ENCODE data around the gene PIP4K2A. TPM values are rescaled to one million over a fixed set of nuclear protein-coding genes. Genes with fewer than 3 reads are reported as not detected.
A peak's percentile ranks its signal among the peaks of the same experiment; 100 is the strongest.

PIP4K2A gene
- total RNA-seq, 6 experiments from 2014 or later, result 8.1 to 27.6 (median 12.0) TPM

DNA sequence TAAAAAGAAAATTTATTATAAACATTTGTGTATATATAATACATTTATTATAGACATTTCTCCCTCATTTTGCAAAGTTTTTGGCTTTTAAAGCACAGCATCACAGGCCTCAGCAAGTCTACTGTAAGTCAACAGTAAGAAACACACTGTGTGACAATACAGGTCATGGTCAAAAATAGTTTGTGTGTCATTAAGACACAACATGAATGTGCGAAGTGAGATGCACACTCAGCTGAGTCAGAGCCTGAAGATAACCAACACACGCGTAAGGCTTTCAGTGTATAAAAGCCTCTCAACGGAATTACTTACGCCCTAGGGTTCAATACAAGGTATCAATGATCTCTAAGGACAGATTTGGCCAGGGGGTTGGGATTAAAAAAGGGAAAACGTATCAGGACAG lies 157.6 kb downstream of the PIP4K2A start:
- DNase-seq (no peak), ATAC-seq (no peak)
- H3K4me1 ChIP-seq, result peaks cover 0 to 11% (median 0%) of the 10 kb centered on the region in 4 donors
- no peak overlapping the region for H3K4me3 ChIP-seq
- intact Hi-C loops (cut with DNase I), result no loop called here
- H3K27me3 ChIP-seq, result no peaks in the 10 kb centered on the region
- no peaks in the 10 kb centered on the region for H3K9me3 ChIP-seq
- 93% methylated on average over 6 of the region's 6 CpGs for WGBS (ENCODE audit: insufficient coverage, low coverage, low lambda C conversion rate, missing lambda C conversion rate)
- H3K27ac ChIP-seq, result no peak overlapping the region
- no peak for TF ChIP-seq POLR2A (IDR thresholded peaks at IDR 0.05)
- no peaks in the 10 kb centered on the region for H3K36me3 ChIP-seq

DNA sequence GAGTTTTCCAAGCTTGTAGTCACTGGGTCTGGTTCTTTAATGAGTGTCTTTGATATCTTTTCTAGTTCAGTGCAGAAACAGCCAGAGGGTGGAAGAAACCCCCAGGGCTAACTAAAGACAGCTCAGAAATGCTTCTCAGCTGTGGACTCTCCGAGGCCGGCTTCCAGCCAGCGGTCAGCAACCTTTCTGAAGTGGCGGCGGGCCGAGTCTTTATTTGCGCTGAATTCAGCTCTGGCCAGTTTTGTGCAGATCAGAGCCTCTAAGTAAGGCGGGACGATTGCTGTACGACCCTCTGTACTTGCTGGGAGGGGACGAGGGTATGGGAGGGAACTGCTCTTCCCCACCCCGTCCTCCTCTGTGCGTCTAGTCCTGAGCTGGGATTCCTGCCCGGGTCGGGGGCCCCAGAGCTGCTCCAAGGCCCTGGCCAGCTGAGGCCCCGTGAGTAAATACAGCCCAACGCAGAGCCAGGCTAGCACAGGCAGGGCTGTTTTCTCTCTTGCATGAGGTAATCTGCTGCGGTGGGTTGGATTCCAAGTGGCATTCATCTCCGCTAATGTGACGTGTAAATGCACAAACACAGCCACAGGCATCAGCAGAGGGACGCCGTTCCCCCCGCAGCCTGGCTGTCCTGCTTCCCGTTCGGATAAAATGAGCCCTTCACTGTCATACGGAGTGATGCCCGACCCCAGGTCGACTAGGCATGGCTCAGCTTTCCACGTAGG lies 159.8 kb downstream of the PIP4K2A start:
- Histone ChIP-seq H3K4me1 (peaks cover 0 to 11% (median 0%) of the 10 kb centered on the region in 4 donors), H3K4me3 (peak overlapping the region; percentile 2 to 41 (median 31)), H3K27ac (peak overlapping the region in 2 of 3 donors; percentile 72 to 78), H3K36me3 (peaks cover 0 to 7% (median 0%) of the 10 kb centered on the region in 4 donors), H3K9me3 (no peaks in the 10 kb centered on the region), H3K27me3 (no peaks in the 10 kb centered on the region)
- ATAC-seq (peak; percentile 96 to 98 (median 97)), DNase-seq (peak; percentile 66 to 85 (median 80))
- intact Hi-C loops (cut with DNase I), result no loop called here
- TF ChIP-seq CTCF (IDR thresholded peaks at IDR 0.05) (no peak), POLR2A (IDR thresholded peaks at IDR 0.05) (no peak)
- 57% methylated on average over 3 of the region's 29 CpGs for WGBS (ENCODE audit: insufficient coverage, low coverage, low lambda C conversion rate, missing lambda C conversion rate)

GRCh38 chr10:22553452-22553995 lies 160.9 kb downstream of the PIP4K2A start:
- Histone ChIP-seq H3K4me3 (no peak overlapping the region), H3K27me3 (no peaks in the 10 kb centered on the region), H3K9me3 (no peaks in the 10 kb centered on the region), H3K27ac (no peak overlapping the region), H3K4me1 (peaks cover 0 to 11% (median 0%) of the 10 kb centered on the region in 4 donors), H3K36me3 (peaks cover 0 to 10% (median 0%) of the 10 kb centered on the region in 4 donors)
- DNase-seq (no peak), ATAC-seq (no peak)
- WGBS (ENCODE audit: insufficient coverage, low coverage, low lambda C conversion rate, missing lambda C conversion rate), result 97% methylated on average over 7 of the region's 7 CpGs
- no peak for TF ChIP-seq POLR2A (IDR thresholded peaks at IDR 0.05)
- no peak for TF ChIP-seq CTCF (IDR thresholded peaks at IDR 0.05)
- intact Hi-C loops (cut with DNase I), result no loop called here

DNA sequence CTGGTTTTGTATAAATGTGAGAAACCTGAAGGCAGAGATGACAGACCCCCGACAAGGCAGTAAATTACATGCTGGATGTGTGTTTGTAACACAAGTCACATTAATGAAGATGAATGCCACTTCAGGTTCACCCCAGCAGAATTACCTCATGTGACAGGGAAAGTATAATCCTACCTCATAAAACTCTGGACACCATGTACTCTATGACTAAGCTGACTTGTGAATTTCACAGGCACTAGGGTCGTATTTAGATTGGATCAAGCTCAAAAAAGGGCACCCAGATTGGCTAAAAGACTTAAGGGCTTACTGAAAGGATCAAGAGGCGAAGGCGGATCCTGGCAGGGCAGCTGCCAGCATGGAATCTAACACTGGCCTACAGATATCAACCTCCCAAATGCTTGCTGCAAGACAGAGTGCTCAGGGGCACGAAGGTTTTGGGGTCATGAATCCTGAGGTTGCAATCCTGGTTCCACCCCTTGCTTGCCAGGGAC lies 161.4 kb downstream of the PIP4K2A start:
- no peaks in the 10 kb centered on the region for H3K27me3 ChIP-seq
- intact Hi-C loops (cut with DNase I), result no loop called here
- no peak overlapping the region for H3K27ac ChIP-seq
- H3K4me1 ChIP-seq, result peaks cover 0 to 11% (median 0%) of the 10 kb centered on the region in 4 donors
- ATAC-seq (no peak), DNase-seq (no peak)
- TF ChIP-seq POLR2A (IDR thresholded peaks at IDR 0.05) (no peak), CTCF (IDR thresholded peaks at IDR 0.05) (no peak)
- H3K36me3 ChIP-seq, result peaks cover 0 to 15% (median 0%) of the 10 kb centered on the region in 4 donors
- H3K4me3 ChIP-seq, result no peak overlapping the region
- WGBS (ENCODE audit: insufficient coverage, low coverage, low lambda C conversion rate, missing lambda C conversion rate), result 76% methylated on average over 5 of the region's 5 CpGs
- no peaks in the 10 kb centered on the region for H3K9me3 ChIP-seq
